A549 (cell line): ENCODE measurements around the gene PRCP. TPM values are rescaled to one million over a fixed set of nuclear protein-coding genes. Genes with fewer than 3 reads are reported as not detected.
"Not testable (repeated sequence)": the region's sequence is repeated elsewhere in the genome, so short reads cannot be mapped to it uniquely, and the experiment has no call there.

ENCODE experiments used
- ATAC-seq, 2 experiments: fragments of 200-7000 bp in 1 of 2; fragments of >200 bp in 1 of 2; cut with Nextera tagmentation in 1 of 2; cut with Tn5 transposase in 1 of 2; 3 replicates each; pipeline versions ENCODE4 v1.8.0 to v1.9.1; 2018 to 2020; ENCODE audit warnings: mild to moderate bottlenecking in 1 of 2, moderate library complexity in 1 of 2
- CTCF ChIA-PET: fragments of 300-600 bp; sonication (Branson Sonifier 250); formaldehyde crosslinking; extraction: SDS; loops from one replicate; lab custom pipeline; 2021; ENCODE audit warnings: antibody characterized with exemption, inconsistent platforms; lab: Yijun Ruan, JAX
- POLR2A ChIA-PET: fragments of 350-600 bp; formaldehyde crosslinking; extraction: SDS; loops from one replicate; lab custom pipeline; 2021; ENCODE audit warnings: antibody characterized with exemption, inconsistent platforms; lab: Yijun Ruan, JAX
- DNase-seq, 2 experiments: peaks; one replicate each; pipeline versions ENCODE4 v3.0.0 to v3.0.0-alpha.2; 2011 to 2016; ENCODE audit warnings: low read depth in 1 of 2, low spot score in 1 of 2
- FAIRE-seq: peaks from 2 replicates; lab custom pipeline; 2011; peaks lifted over from hg19 to GRCh38; lab: Jason Lieb, UNC
- H3K27ac ChIP-seq, 2 experiments: fragments of >200 bp; sonication (Bioruptor Twin); formaldehyde crosslinking; 3 replicates each; pipeline ENCODE4 v1.5.1; 2016 to 2017
- H3K4me1 ChIP-seq: fragments of >200 bp; sonication (Bioruptor Twin); formaldehyde crosslinking; 3 replicates; pipeline ENCODE4 v1.6.1; 2016
- H3K4me2 ChIP-seq: fragments of >200 bp; sonication (Bioruptor Twin); formaldehyde crosslinking; 3 replicates; pipeline ENCODE4 v1.6.1; 2016
- H3K4me3 ChIP-seq: fragments of >200 bp; sonication (Bioruptor Twin); formaldehyde crosslinking; 3 replicates; pipeline ENCODE4 v1.5.1; 2016
- H3K9me3 ChIP-seq: fragments of >200 bp; sonication (Bioruptor Twin); formaldehyde crosslinking; 3 replicates; pipeline ENCODE4 v1.6.1; 2016
- CBX2 ChIP-seq: fragments of 200-600 bp; sonication (generic); IDR thresholded peaks from 2 replicates; pipeline ENCODE4 v1.6.1; 2016; ENCODE audit warnings: low read depth, mild to moderate bottlenecking, borderline replicate concordance
- EHF ChIP-seq: fragments of 250-450 bp; sonication (Bioruptor Pico); IDR thresholded peaks from 2 replicates; pipeline ENCODE4 v1.5.0; 2020; ENCODE audit warnings: mild to moderate bottlenecking
- EHMT2 ChIP-seq: fragments of 200-600 bp; sonication (generic); IDR thresholded peaks from 2 replicates; pipeline ENCODE4 v1.6.1; 2016; ENCODE audit warnings: antibody characterized with exemption, low read depth, mild to moderate bottlenecking, moderate library complexity
- EP300 ChIP-seq, 2 experiments: fragments of >200 bp; sonication (Bioruptor Twin); formaldehyde crosslinking; IDR thresholded peaks; 2 replicates in 1 of 2; 3 replicates in 1 of 2; pipeline ENCODE4 v1.6.1; 2016 to 2017
- GATA3 ChIP-seq: IDR thresholded peaks from 2 replicates; pipeline ENCODE4 v1.6.1; 2012; ENCODE audit warnings: borderline replicate concordance
- HDAC2 ChIP-seq: fragments of 200-600 bp; sonication (generic); IDR thresholded peaks from 2 replicates; pipeline ENCODE4 v1.6.1; 2016
- HOXA7 ChIP-seq: fragments of 250-450 bp; sonication (Bioruptor Pico); IDR thresholded peaks from 2 replicates; pipeline ENCODE4 v1.5.0; 2020; ENCODE audit warnings: mild to moderate bottlenecking, moderate library complexity
- JUN ChIP-seq, 2 experiments: fragments of >200 bp; sonication (Bioruptor Twin); formaldehyde crosslinking; IDR thresholded peaks; 2 replicates in 1 of 2; 3 replicates in 1 of 2; pipeline ENCODE4 v1.6.1; 2016 to 2017
- JUNB ChIP-seq: fragments of >200 bp; sonication (Bioruptor Twin); formaldehyde crosslinking; IDR thresholded peaks from 2 replicates; pipeline ENCODE4 v1.6.1; 2016
- KDM1A ChIP-seq: fragments of 200-600 bp; sonication (generic); IDR thresholded peaks from 2 replicates; pipeline ENCODE4 v1.6.1; 2016; ENCODE audit warnings: low read depth, mild to moderate bottlenecking
- PBX3 ChIP-seq: IDR thresholded peaks from 2 replicates; pipeline ENCODE4 v1.6.1; 2012
- POLR2AphosphoS2 ChIP-seq: conservative IDR thresholded peaks from 2 replicates; pipeline ENCODE4 v1.6.1; 2012; ENCODE audit warnings: low read length, improper control_type of control experiment, inconsistent platforms
- RFX5 ChIP-seq: fragments of 450-650 bp; IDR thresholded peaks from 2 replicates; pipeline ENCODE4 v1.7.1; 2014; ENCODE audit warnings: antibody characterized with exemption, mild to moderate bottlenecking, moderate library complexity
- RNF2 ChIP-seq: fragments of 200-600 bp; sonication (generic); IDR thresholded peaks from 2 replicates; pipeline ENCODE4 v1.6.1; 2016; ENCODE audit warnings: low read depth, mild to moderate bottlenecking, antibody characterized with exemption, moderate library complexity, borderline replicate concordance
- SMC3 ChIP-seq: fragments of >200 bp; sonication (Bioruptor Twin); formaldehyde crosslinking; IDR thresholded peaks from 3 replicates; pipeline ENCODE4 v1.6.1; 2018; ENCODE audit warnings: inconsistent platforms
- ZFP36 ChIP-seq: fragments of 450-650 bp; IDR thresholded peaks from 2 replicates; pipeline ENCODE4 v1.6.1; 2014; ENCODE audit warnings: borderline replicate concordance; ENCODE audit not compliant: partially characterized antibody
- ZNF302 ChIP-seq: fragments of 250-450 bp; sonication (Bioruptor Pico); IDR thresholded peaks from 2 replicates; pipeline ENCODE4 v1.9.0; 2021; ENCODE audit warnings: inconsistent platforms, mild to moderate bottlenecking, moderate library complexity
- ZSCAN20 ChIP-seq: fragments of 250-450 bp; sonication (Bioruptor Pico); IDR thresholded peaks from 2 replicates; pipeline ENCODE4 v1.8.0; 2022; ENCODE audit warnings: mild to moderate bottlenecking, moderate library complexity
- WGBS: methylation state at CpG from one replicate; pipeline ENCODE4 v1.1.6; 2017; ENCODE audit errors: missing lambda C conversion rate; 5-methylcytosine and 5-hydroxymethylcytosine counted together
- polyA plus RNA-seq, 4 experiments: library from polyadenylated mRNA; depleted of rRNA in 3 of 4; stranded (reverse); fragments of >200 nt; fragmentation: RNase III in 1 of 4; extraction: RNeasy Plus Mini Kit Qiagen cat#74134 plus additional on column Dnase treatment in 1 of 4; gene quantifications; 2 replicates in 3 of 4; 3 replicates in 1 of 4; pipeline ENCODE4 v1.2.3, GENCODE V29; 2011 to 2017

The PRCP gene
- polyA plus RNA-seq, 2 of the 4 experiments (the other 2 are of a cell fraction) = 49.8 to 86.2 TPM

DNA sequence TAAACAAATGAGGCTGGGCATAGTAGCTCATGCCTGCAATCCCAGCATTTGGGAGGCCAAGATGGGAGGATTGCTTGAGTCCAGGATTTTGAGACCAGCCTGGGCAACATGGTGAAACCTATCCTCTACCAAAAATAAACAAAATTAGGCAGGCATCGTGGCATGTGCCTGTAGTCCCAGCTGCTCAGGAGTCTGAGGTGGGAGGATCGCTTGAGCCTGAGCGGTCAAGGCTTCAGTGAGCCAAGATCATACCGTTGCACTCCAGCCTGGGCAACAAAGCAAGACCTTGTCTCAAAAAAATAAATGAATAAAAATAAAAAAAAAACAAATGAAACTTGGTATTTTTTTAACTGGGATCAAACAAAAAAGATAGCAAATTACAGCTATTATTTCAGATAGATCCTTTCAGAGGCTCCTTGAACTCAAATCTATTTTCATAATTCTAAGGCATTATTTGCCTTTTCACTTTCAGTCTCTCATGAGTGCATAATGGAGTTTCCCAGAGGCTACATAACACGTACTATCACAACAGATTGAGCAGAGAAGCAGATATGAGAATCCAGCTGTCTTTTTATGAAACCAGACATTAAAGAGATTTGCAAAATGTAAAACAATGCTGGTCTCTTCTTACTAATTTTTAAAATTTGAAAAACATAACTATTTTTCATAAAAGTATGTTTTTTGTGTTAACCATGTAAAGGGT is 24.4 kb upstream of the PRCP start:
- ChIA-PET CTCF (interaction anchor here (0.6 to 1.6 kb wide), 5 partner anchors 58 to 1677 kb away, joined by 3 to 4 read pairs (median 3); no protein-coding TSS in a partner anchor), POLR2A (no interaction called here)
- TF ChIP-seq EHF (CRISPR knock-in tag) = no peak
- no peak for TF ChIP-seq SMC3
- no peak for TF ChIP-seq JUNB
- TF ChIP-seq EHMT2 = no peak
- TF ChIP-seq RFX5 = no peak
- TF ChIP-seq GATA3 = no peak
- no peak for TF ChIP-seq ZNF302 (CRISPR knock-in tag)
- TF ChIP-seq RNF2 = no peak
- no peak for TF ChIP-seq POLR2AphosphoS2
- no peak for TF ChIP-seq ZFP36
- TF ChIP-seq PBX3 = no peak
- TF ChIP-seq EP300 (IDR thresholded peaks at IDR 0.05) = no peak
- no peak for TF ChIP-seq CBX2
- no peak for TF ChIP-seq HDAC2
- TF ChIP-seq JUN (IDR thresholded peaks at IDR 0.05) = no peak
- TF ChIP-seq ZSCAN20 (CRISPR knock-in tag) = no peak
- no peak for TF ChIP-seq HOXA7 (CRISPR knock-in tag)
- TF ChIP-seq KDM1A = no peak
- no peak overlapping the region for H3K27ac ChIP-seq
- no peak overlapping the region for H3K4me2 ChIP-seq
- FAIRE-seq (no peak), ATAC-seq (no peak), DNase-seq (no peak)
- 91% methylated on average over 5 of the region's 5 CpGs for WGBS
- 0 out of 3 replicates have a peak, but pooled peaks cover 5% of the 10 kb centered on the region for H3K4me1 ChIP-seq
- no peak overlapping the region for H3K4me3 ChIP-seq
- no peaks in the 10 kb centered on the region for H3K9me3 ChIP-seq

DNA sequence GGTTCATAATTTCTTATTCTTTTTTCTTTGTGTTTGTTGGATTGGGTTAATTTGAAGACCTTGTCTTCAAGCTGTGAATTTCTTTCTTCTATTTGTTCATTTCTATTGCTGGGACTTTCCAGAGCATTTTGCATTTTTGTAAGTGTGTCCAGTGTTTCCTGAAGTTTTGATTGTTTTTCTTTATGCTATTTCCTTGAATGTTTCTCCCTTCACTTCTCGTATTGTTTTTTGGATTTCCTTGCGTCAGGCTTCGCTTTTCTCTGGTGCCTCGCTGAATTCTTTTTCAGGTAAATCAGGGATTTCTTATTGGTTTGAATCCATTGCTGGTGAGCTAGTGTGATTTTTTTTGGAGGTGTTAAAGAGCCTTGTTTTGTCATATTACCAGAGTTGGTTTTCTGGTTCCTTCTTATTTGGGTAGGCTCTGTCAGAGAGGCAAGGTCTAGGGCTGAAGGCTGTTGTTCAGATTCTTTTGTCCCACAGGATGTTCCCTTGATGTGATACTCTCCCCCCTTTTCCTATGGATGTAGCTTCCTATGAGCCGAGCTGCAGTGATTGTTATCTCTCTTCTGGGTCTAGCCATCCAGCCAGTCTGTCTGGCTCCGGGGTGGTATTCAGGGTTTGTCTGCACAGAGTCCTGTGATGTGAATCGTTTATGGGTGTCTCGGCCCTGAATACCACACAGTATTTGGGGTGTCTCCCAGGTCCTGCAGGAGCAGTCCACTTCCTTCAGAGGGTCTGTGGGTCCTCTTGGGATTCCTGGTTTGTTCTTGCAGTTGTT is 22.4 kb upstream of the PRCP start:
- H3K4me1 ChIP-seq, POLR2A ChIA-PET, H3K4me2 ChIP-seq, H3K4me3 ChIP-seq, DNase-seq, H3K27ac ChIP-seq, FAIRE-seq, ATAC-seq, H3K9me3 ChIP-seq: not testable (repeated sequence)
- WGBS = 90% methylated on average over 8 of the region's 8 CpGs
- CTCF ChIA-PET = interaction anchor here (2.0 kb wide), 1 partner anchor 21 kb away, joined by 5 read pairs; the partner anchor contains the start of gene DDIAS

- FAIRE-seq, H3K4me1 ChIP-seq, CTCF ChIA-PET, H3K27ac ChIP-seq, H3K4me3 ChIP-seq, POLR2A ChIA-PET, ATAC-seq, H3K9me3 ChIP-seq, H3K4me2 ChIP-seq, DNase-seq: not testable (repeated sequence)
- 86% methylated on average over 3 of the region's 3 CpGs for WGBS
Observed at GRCh38 chr11:82920227-82920626, 20.0 kb upstream of the PRCP start.

GRCh38 chr11:82919786-82920185 is 19.6 kb upstream of the PRCP start:
- DNase-seq, CTCF ChIA-PET, POLR2A ChIA-PET, H3K27ac ChIP-seq, H3K4me3 ChIP-seq, ATAC-seq, H3K4me1 ChIP-seq, H3K4me2 ChIP-seq, H3K9me3 ChIP-seq, FAIRE-seq: not testable (repeated sequence)
- WGBS = 91% methylated on average over 10 of the region's 10 CpGs
